Fibroblast of skin of right quadriceps (primary cell): ENCODE results near the gene EGF.

Source experiments
- DNase-seq: peaks from one replicate; pipeline ENCODE4 v3.0.0-alpha.2; 2013

The EGF gene

GRCh38 chr4:109966891-109967481 lies 54.3 kb downstream of the EGF start:
- no peak for DNase-seq

GRCh38 chr4:109967798-109968520 lies 55.3 kb downstream of the EGF start:
- DNase-seq: peak; percentile 55

GRCh38 chr4:109969087-109969486 lies 56.4 kb downstream of the EGF start:
- no peak for DNase-seq

- no peak for DNase-seq
Observed at GRCh38 chr4:109969919-109970318, 57.2 kb downstream of the EGF start.

- no peak for DNase-seq
Observed at GRCh38 chr4:109972786-109973528, 60.3 kb downstream of the EGF start.

- no peak for DNase-seq
Observed at GRCh38 chr4:109973529-109973905, 60.8 kb downstream of the EGF start.

GRCh38 chr4:109976189-109976588 lies 63.5 kb downstream of the EGF start:
- no peak for DNase-seq

- peak; percentile 67 for DNase-seq
Observed at GRCh38 chr4:109977854-109978501, 65.3 kb downstream of the EGF start.

- DNase-seq: peak; percentile 22
Observed at GRCh38 chr4:109978704-109979454, 66.2 kb downstream of the EGF start.

GRCh38 chr4:109979920-109980717 lies 67.4 kb downstream of the EGF start:
- peak; percentile 94 for DNase-seq

GRCh38 chr4:109981936-109982335 lies 69.3 kb downstream of the EGF start:
- DNase-seq: no peak

- no peak for DNase-seq
Observed at GRCh38 chr4:109982521-109982920, 69.8 kb downstream of the EGF start.

- DNase-seq: peak; percentile 41
Observed at GRCh38 chr4:109985993-109986974, 73.6 kb downstream of the EGF start.

GRCh38 chr4:109989044-109989443 lies 76.4 kb downstream of the EGF start:
- no peak for DNase-seq

- DNase-seq: no peak
Observed at GRCh38 chr4:109989618-109990017, 76.9 kb downstream of the EGF start.

- no peak for DNase-seq
Observed at GRCh38 chr4:109990261-109991257, 77.9 kb downstream of the EGF start.

GRCh38 chr4:109993116-109993515 lies 80.4 kb downstream of the EGF start:
- DNase-seq: no peak

- DNase-seq: no peak
Observed at GRCh38 chr4:109994415-109994827, 81.7 kb downstream of the EGF start.

GRCh38 chr4:109996526-109996925 lies 83.8 kb downstream of the EGF start:
- DNase-seq: no peak
